SK-N-SH treated with all-trans-retinoic acid at 6 μM for 48 hours (cell line): ENCODE measurements around the gene FUOM.

Experiments
- ATAC-seq: fragments of 200-7000 bp; cut with Tn5 transposase; 3 replicates; pipeline ENCODE4 v1.9.1; 2020; ENCODE audit warnings: mild to moderate bottlenecking, moderate library complexity
- BACH2 ChIP-seq: fragments of 250-450 bp; sonication (Bioruptor Pico); IDR thresholded peaks from 2 replicates; pipeline ENCODE4 v1.9.0; 2021; ENCODE audit warnings: mild to moderate bottlenecking, borderline replicate concordance
- GLIS3 ChIP-seq: fragments of 250-450 bp; sonication (Bioruptor Pico); IDR thresholded peaks from 2 replicates; pipeline ENCODE4 v1.5.0; 2020; ENCODE audit warnings: mild to moderate bottlenecking, moderate library complexity
- ISL1 ChIP-seq: fragments of 250-450 bp; sonication (Bioruptor Pico); IDR thresholded peaks from 2 replicates; pipeline ENCODE4 v2.1.2; 2022; ENCODE audit warnings: mild to moderate bottlenecking, moderate library complexity
- PATZ1 ChIP-seq: fragments of 250-450 bp; sonication (Bioruptor Pico); IDR thresholded peaks from 2 replicates; pipeline ENCODE4 v1.8.0; 2020; ENCODE audit warnings: mild to moderate bottlenecking, moderate library complexity, borderline replicate concordance
- POU6F1 ChIP-seq: fragments of 250-450 bp; sonication (Bioruptor Pico); IDR thresholded peaks from 2 replicates; pipeline ENCODE4 v1.8.0; 2021; ENCODE audit warnings: low read depth, mild to moderate bottlenecking, moderate library complexity, borderline replicate concordance
- PPARA ChIP-seq: fragments of 250-450 bp; sonication (Bioruptor Pico); IDR thresholded peaks from 2 replicates; pipeline ENCODE4 v1.5.0; 2020; ENCODE audit warnings: mild to moderate bottlenecking, borderline replicate concordance
- RARB ChIP-seq: fragments of 250-450 bp; sonication (Bioruptor Pico); IDR thresholded peaks from 2 replicates; pipeline ENCODE4 v1.8.0; 2021; ENCODE audit warnings: mild to moderate bottlenecking, moderate library complexity
- SNAI2 ChIP-seq: fragments of 250-450 bp; sonication (Bioruptor Pico); IDR thresholded peaks from 2 replicates; pipeline ENCODE4 v1.5.0; 2020; ENCODE audit warnings: mild to moderate bottlenecking, moderate library complexity
- TCF4 ChIP-seq: fragments of 250-450 bp; sonication (Bioruptor Pico); IDR thresholded peaks from 2 replicates; pipeline ENCODE4 v1.8.0; 2021; ENCODE audit warnings: mild to moderate bottlenecking, moderate library complexity, borderline replicate concordance
- TOX ChIP-seq: fragments of 250-450 bp; sonication (Bioruptor Pico); IDR thresholded peaks from 2 replicates; pipeline ENCODE4 v1.8.0; 2021; ENCODE audit warnings: mild to moderate bottlenecking, moderate library complexity, borderline replicate concordance
- TSHZ2 ChIP-seq: fragments of 250-450 bp; sonication (Bioruptor Pico); IDR thresholded peaks from 2 replicates; pipeline ENCODE4 v1.5.0; 2020; ENCODE audit warnings: mild to moderate bottlenecking, moderate library complexity
- ZC3H10 ChIP-seq: fragments of 250-450 bp; sonication (Bioruptor Pico); IDR thresholded peaks from 2 replicates; pipeline ENCODE4 v1.5.1; 2021; ENCODE audit warnings: mild to moderate bottlenecking, moderate library complexity
- ZFP3 ChIP-seq: fragments of 250-450 bp; sonication (Bioruptor Pico); IDR thresholded peaks from 2 replicates; pipeline ENCODE4 v1.5.0; 2020; ENCODE audit warnings: mild to moderate bottlenecking, moderate library complexity
- ZFP30 ChIP-seq: fragments of 450-650 bp; formaldehyde crosslinking; IDR thresholded peaks from 2 replicates; pipeline ENCODE4 v1.5.0; 2022; ENCODE audit warnings: mild to moderate bottlenecking, moderate library complexity
- ZNF70 ChIP-seq: fragments of 450-650 bp; formaldehyde crosslinking; IDR thresholded peaks from 2 replicates; pipeline ENCODE4 v1.5.0; 2020; ENCODE audit warnings: mild to moderate bottlenecking, moderate library complexity
- ZNF8 ChIP-seq: fragments of 450-650 bp; formaldehyde crosslinking; IDR thresholded peaks from 2 replicates; pipeline ENCODE4 v1.5.0; 2020; ENCODE audit warnings: mild to moderate bottlenecking, moderate library complexity
- TF ChIP-seq, protein P1 (sequence below): fragments of 250-450 bp; sonication (Bioruptor Pico); IDR thresholded peaks from 2 replicates; pipeline ENCODE4 v1.5.1; 2020; ENCODE audit warnings: low read depth, mild to moderate bottlenecking, moderate library complexity

FUOM gene

GRCh38 chr10:133355266-133355665 lies 2.6 kb downstream of the FUOM start:
- no peak for TF ChIP-seq ZFP30 (CRISPR knock-in tag)
- no peak for TF ChIP-seq ZC3H10 (CRISPR knock-in tag)
- no peak for TF ChIP-seq PATZ1 (CRISPR knock-in tag)
- TF ChIP-seq, protein P1, sequence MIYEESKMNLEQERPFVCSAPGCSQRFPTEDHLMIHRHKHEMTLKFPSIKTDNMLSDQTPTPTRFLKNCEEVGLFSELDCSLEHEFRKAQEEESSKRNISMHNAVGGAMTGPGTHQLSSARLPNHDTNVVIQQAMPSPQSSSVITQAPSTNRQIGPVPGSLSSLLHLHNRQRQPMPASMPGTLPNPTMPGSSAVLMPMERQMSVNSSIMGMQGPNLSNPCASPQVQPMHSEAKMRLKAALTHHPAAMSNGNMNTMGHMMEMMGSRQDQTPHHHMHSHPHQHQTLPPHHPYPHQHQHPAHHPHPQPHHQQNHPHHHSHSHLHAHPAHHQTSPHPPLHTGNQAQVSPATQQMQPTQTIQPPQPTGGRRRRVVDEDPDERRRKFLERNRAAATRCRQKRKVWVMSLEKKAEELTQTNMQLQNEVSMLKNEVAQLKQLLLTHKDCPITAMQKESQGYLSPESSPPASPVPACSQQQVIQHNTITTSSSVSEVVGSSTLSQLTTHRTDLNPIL (CRISPR knock-in tag) = no peak
- no peak for TF ChIP-seq ZFP3 (CRISPR knock-in tag)
- no peak for TF ChIP-seq POU6F1 (CRISPR knock-in tag)
- no peak for TF ChIP-seq GLIS3 (CRISPR knock-in tag)
- TF ChIP-seq ZNF70 (CRISPR knock-in tag) = no peak
- TF ChIP-seq PPARA (CRISPR knock-in tag) = no peak
- TF ChIP-seq TCF4 (CRISPR knock-in tag) = no peak
- TF ChIP-seq RARB (CRISPR knock-in tag) = no peak
- TF ChIP-seq TSHZ2 = no peak
- no peak for TF ChIP-seq ISL1 (CRISPR knock-in tag)
- TF ChIP-seq SNAI2 (CRISPR knock-in tag) = no peak
- no peak for ATAC-seq

- TF ChIP-seq TOX (CRISPR knock-in tag) (no peak), ISL1 (CRISPR knock-in tag) (no peak), RARB (CRISPR knock-in tag) (no peak)
- TF ChIP-seq, protein P1 (CRISPR knock-in tag) = no peak
- TF ChIP-seq, all 23 proteins: peak for 0
- ATAC-seq = no peak
Measured at GRCh38 chr10:133354672-133355240, 3.1 kb downstream of the FUOM start.

GRCh38 chr10:133353988-133354605 lies 3.7 kb downstream of the FUOM start:
- no peak for ATAC-seq
- no peak for TF ChIP-seq TSHZ2
- no peak for TF ChIP-seq TCF4 (CRISPR knock-in tag)
- TF ChIP-seq POU6F1 (CRISPR knock-in tag) = no peak
- TF ChIP-seq ZNF8 = no peak
- TF ChIP-seq, protein P1 (CRISPR knock-in tag) = no peak
- TF ChIP-seq BACH2 (CRISPR knock-in tag) = no peak
- no peak for TF ChIP-seq PPARA (CRISPR knock-in tag)
- TF ChIP-seq SNAI2 (CRISPR knock-in tag) = no peak
- no peak for TF ChIP-seq TOX (CRISPR knock-in tag)
- TF ChIP-seq PATZ1 (CRISPR knock-in tag) = no peak
- TF ChIP-seq ZFP3 (CRISPR knock-in tag) = no peak
